Effector CD4-positive, alpha-beta T cell (primary cell): ENCODE measurements around the gene RNU6-9.

Experiments
- DNase-seq: peaks from one replicate; pipeline ENCODE4 v3.0.0-alpha.2; 2020

RNU6-9 gene

GRCh38 chr19:899336-900042, 6.2 kb downstream of the RNU6-9 start:
- no peak for DNase-seq

- no peak for DNase-seq
Observed at GRCh38 chr19:900043-900301, 6.7 kb downstream of the RNU6-9 start.

- DNase-seq = no peak
Observed at GRCh38 chr19:900302-901111, 7.2 kb downstream of the RNU6-9 start.

- DNase-seq = no peak
Observed at GRCh38 chr19:901216-902092, 8.2 kb downstream of the RNU6-9 start.

GRCh38 chr19:902093-902370, 8.7 kb downstream of the RNU6-9 start:
- DNase-seq = no peak

GRCh38 chr19:902446-903226, 9.4 kb downstream of the RNU6-9 start:
- no peak for DNase-seq

GRCh38 chr19:903266-903797, 10.0 kb downstream of the RNU6-9 start:
- no peak for DNase-seq

GRCh38 chr19:904545-904944, 11.3 kb downstream of the RNU6-9 start:
- DNase-seq = no peak

- no peak for DNase-seq
Observed at GRCh38 chr19:906480-906879, 13.2 kb downstream of the RNU6-9 start.

GRCh38 chr19:907183-907853, 14.0 kb downstream of the RNU6-9 start:
- DNase-seq = no peak

GRCh38 chr19:911197-912033, 18.1 kb downstream of the RNU6-9 start:
- no peak for DNase-seq

GRCh38 chr19:912181-913079, 19.1 kb downstream of the RNU6-9 start:
- peak; percentile 41 for DNase-seq

GRCh38 chr19:913080-913748, 19.9 kb downstream of the RNU6-9 start, which contains the start of gene R3HDM4:
Gene R3HDM4 (minus strand): TSS chr19:913219. CDS start chr19:913157, 62 bp downstream.
- DNase-seq = peak; percentile 83

- no peak for DNase-seq
Observed at GRCh38 chr19:916645-917322, 23.5 kb downstream of the RNU6-9 start.

GRCh38 chr19:917323-918151, 24.3 kb downstream of the RNU6-9 start, which contains the start of gene KISS1R:
Gene KISS1R (plus strand): TSS chr19:917333. CDS start chr19:917503, 170 bp downstream.
- DNase-seq = no peak

- no peak for DNase-seq
Observed at GRCh38 chr19:918152-918437, 24.8 kb downstream of the RNU6-9 start.

GRCh38 chr19:918481-919198, 25.4 kb downstream of the RNU6-9 start:
- DNase-seq = no peak
